ENCODE measurements around the gene KRTAP13-2.

KRTAP13-2 gene

GRCh38 chr21:30372139-30372770 lies at the start of gene KRTAP13-2:
KRTAP13-2 (minus strand) TSS chr21:30372271; CDS start chr21:30372213, 58 bp downstream.
- no peak for DNase-seq (ENCODE audit: low read depth)

- DNase-seq (ENCODE audit: low read depth): no peak
Observed at GRCh38 chr21:30415993-30416392, 43.9 kb upstream of the KRTAP13-2 start.

- DNase-seq (ENCODE audit: low read depth): peak; percentile 5
Observed at GRCh38 chr21:30408782-30409494, 36.9 kb upstream of the KRTAP13-2 start.

GRCh38 chr21:30395731-30396130 lies 23.7 kb upstream of the KRTAP13-2 start, which contains the start of gene KRTAP13-1:
KRTAP13-1 (plus strand) TSS chr21:30396031; CDS start chr21:30396087, 56 bp downstream.
- DNase-seq (ENCODE audit: low read depth): no peak

- DNase-seq (ENCODE audit: low read depth): no peak
Observed at GRCh38 chr21:30391492-30392025, 19.5 kb upstream of the KRTAP13-2 start.

GRCh38 chr21:30382201-30382600 lies 10.1 kb upstream of the KRTAP13-2 start:
- no peak for DNase-seq (ENCODE audit: low read depth)

- no peak for DNase-seq (ENCODE audit: low read depth)
Observed at GRCh38 chr21:30355906-30356305, 16.2 kb downstream of the KRTAP13-2 start.

GRCh38 chr21:30354308-30355005 lies 17.6 kb downstream of the KRTAP13-2 start:
- no peak for DNase-seq (ENCODE audit: low read depth)

GRCh38 chr21:30351534-30351933 lies 20.5 kb downstream of the KRTAP13-2 start:
- no peak for DNase-seq (ENCODE audit: low read depth)

GRCh38 chr21:30349572-30349971 lies 22.5 kb downstream of the KRTAP13-2 start:
- no peak for DNase-seq (ENCODE audit: low read depth)

- no peak for DNase-seq (ENCODE audit: low read depth)
Observed at GRCh38 chr21:30348506-30348905, 23.6 kb downstream of the KRTAP13-2 start, which contains the start of gene KRTAP23-1. KRTAP23-1 (minus strand) TSS chr21:30348606; CDS start chr21:30348606, 0 bp downstream.

- DNase-seq (ENCODE audit: low read depth): no peak
Observed at GRCh38 chr21:30345014-30345413, 27.1 kb downstream of the KRTAP13-2 start.

- peak; percentile 23 for DNase-seq (ENCODE audit: low read depth)
Observed at GRCh38 chr21:30340714-30341573, 31.1 kb downstream of the KRTAP13-2 start.

GRCh38 chr21:30338717-30339116 lies 33.4 kb downstream of the KRTAP13-2 start:
- no peak for DNase-seq (ENCODE audit: low read depth)

- DNase-seq (ENCODE audit: low read depth): no peak
Observed at GRCh38 chr21:30337772-30338171, 34.3 kb downstream of the KRTAP13-2 start.

- no peak for DNase-seq (ENCODE audit: low read depth)
Observed at GRCh38 chr21:30337276-30337744, 34.8 kb downstream of the KRTAP13-2 start, which contains the start of gene KRTAP27-1. KRTAP27-1 (minus strand) TSS chr21:30337694; CDS start chr21:30337668, 26 bp downstream.

- DNase-seq (ENCODE audit: low read depth): no peak
Observed at GRCh38 chr21:30336596-30336995, 35.5 kb downstream of the KRTAP13-2 start.

- DNase-seq (ENCODE audit: low read depth): no peak
Observed at GRCh38 chr21:30333736-30334135, 38.3 kb downstream of the KRTAP13-2 start.

- DNase-seq (ENCODE audit: low read depth): no peak
Observed at GRCh38 chr21:30332681-30333080, 39.4 kb downstream of the KRTAP13-2 start.

GRCh38 chr21:30329203-30329875 lies 42.7 kb downstream of the KRTAP13-2 start:
- no peak for DNase-seq (ENCODE audit: low read depth)

GRCh38 chr21:30326390-30326789 lies 45.7 kb downstream of the KRTAP13-2 start:
- DNase-seq (ENCODE audit: low read depth): no peak
